ENCODE data around the gene RSPO3. TPM values are rescaled to one million over a fixed set of nuclear protein-coding genes. Genes with fewer than 3 reads are reported as not detected.

The RSPO3 gene
- total and polyA plus RNA-seq, 2 of the 4 experiments (the other 2 are of a cell fraction), result not detected

GRCh38 chr6:127119102-127120022, 891 bp downstream of the RSPO3 start:
- no peak overlapping the region for H4K91ac ChIP-seq (ENCODE audit: insufficient read depth, low read depth, low read length)
- H3K4me3 ChIP-seq (ENCODE audit: insufficient read depth, low read depth, low read length), result peak overlapping the region; percentile 53
- no peaks in the 10 kb centered on the region; the same call in 1 of the 2 replicates for H3K4me1 ChIP-seq (ENCODE audit: control insufficient read depth, insufficient read depth, low read length)
- no peak overlapping the region for H3K27ac ChIP-seq (ENCODE audit: insufficient read depth, low read length)
- no peak overlapping the region for H2BK15ac ChIP-seq (ENCODE audit: low read depth, low read length)
- POLR2A ChIA-PET (ENCODE audit: unreplicated experiment), result no interaction called here
- intact Hi-C loops (cut with micrococcal nuclease), result loop anchor here (2.0 to 10.0 kb wide), 5 partner anchors 73 to 1805 kb away; no protein-coding TSS in a partner anchor
- peak overlapping the region; percentile 71 for H3K4me2 ChIP-seq (ENCODE audit: low read depth, low read length)
- no peak overlapping the region for H3K4ac ChIP-seq (ENCODE audit: low read depth, low read length)
- in situ Hi-C loops (cut with MboI; ENCODE audit: low sequenced_read_pairs), result loop anchor here (10.0 to 25.0 kb wide), 2 partner anchors 755 to 1082 kb away; no protein-coding TSS in a partner anchor
- ATAC-seq (ENCODE audit: low read depth) (peak; percentile 12; the same call in 1 of the 2 replicates), DNase-seq (no peak)
- H3K56ac ChIP-seq (ENCODE audit: extremely low read depth, insufficient read depth, low read length), result no peak overlapping the region
- H2BK20ac ChIP-seq (ENCODE audit: low read depth, low read length), result no peak overlapping the region
- no peak overlapping the region for H2BK5ac ChIP-seq (ENCODE audit: low read depth, low read length, poor library complexity, severe bottlenecking)
- no peak overlapping the region for H2AK5ac ChIP-seq (ENCODE audit: low read depth, low read length)
- no peak overlapping the region for H3K18ac ChIP-seq (ENCODE audit: low read depth, low read length)
- no peak overlapping the region for H2BK120ac ChIP-seq (ENCODE audit: low read depth, low read length)
- WGBS, 2 experiments (ENCODE audit: extremely low coverage in 2 of 2, insufficient read length in 1 of 2), result 1% methylated on average over 51 of the region's 82 CpGs; no CpG with 5 or more reads in 1 of the 2 experiments
- no peaks in the 10 kb centered on the region for H3K79me1 ChIP-seq (ENCODE audit: low read depth in 1 of 2, low read length in 2 of 2)
- no peak for TF ChIP-seq NFE2L2 (IDR thresholded peaks at IDR 0.05; ENCODE audit: low read depth, low read length)
- no peak for TF ChIP-seq MXI1 (IDR thresholded peaks at IDR 0.05; ENCODE audit: borderline replicate concordance, low read depth, low read length)
- TF ChIP-seq POLR2A (IDR thresholded peaks at IDR 0.05; ENCODE audit: low read depth, low read length), result no peak
- TF ChIP-seq, protein P1, sequence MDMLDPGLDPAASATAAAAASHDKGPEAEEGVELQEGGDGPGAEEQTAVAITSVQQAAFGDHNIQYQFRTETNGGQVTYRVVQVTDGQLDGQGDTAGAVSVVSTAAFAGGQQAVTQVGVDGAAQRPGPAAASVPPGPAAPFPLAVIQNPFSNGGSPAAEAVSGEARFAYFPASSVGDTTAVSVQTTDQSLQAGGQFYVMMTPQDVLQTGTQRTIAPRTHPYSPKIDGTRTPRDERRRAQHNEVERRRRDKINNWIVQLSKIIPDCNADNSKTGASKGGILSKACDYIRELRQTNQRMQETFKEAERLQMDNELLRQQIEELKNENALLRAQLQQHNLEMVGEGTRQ (IDR thresholded peaks at IDR 0.05; ENCODE audit: low read depth, low read length), result no peak
- no peak for TF ChIP-seq MAZ (IDR thresholded peaks at IDR 0.05; ENCODE audit: borderline replicate concordance, low read depth, low read length)
- TF ChIP-seq BHLHE40 (IDR thresholded peaks at IDR 0.05; ENCODE audit: low read depth, low read length), result no peak
- no peak for TF ChIP-seq MAFK (IDR thresholded peaks at IDR 0.05; ENCODE audit: low read depth, low read length)
- no peak for TF ChIP-seq RFX5 (IDR thresholded peaks at IDR 0.05; ENCODE audit: low read depth, low read length)
- no peak for TF ChIP-seq SMC3 (IDR thresholded peaks at IDR 0.05; ENCODE audit: low read depth, low read length)
- peak overlapping the region; percentile 69 for H2AFZ ChIP-seq (replicated peaks; ENCODE audit: low read length, poor library complexity)
- H3K27me3 ChIP-seq (ENCODE audit: control insufficient read depth, insufficient read depth, low read length), result peaks cover 51% of the 10 kb centered on the region
- H4K20me1 ChIP-seq (ENCODE audit: insufficient read depth, low read length), result no peaks in the 10 kb centered on the region
- no peak overlapping the region for H3K23ac ChIP-seq (ENCODE audit: low read depth, low read length)
- no peak overlapping the region for H3K9ac ChIP-seq (ENCODE audit: low read depth, low read length)
- no peak overlapping the region for H4K8ac ChIP-seq (ENCODE audit: low read depth in 2 of 2, low read length in 2 of 2)
- no peak overlapping the region for H2AK9ac ChIP-seq (replicated peaks; ENCODE audit: low read depth, low read length, poor library complexity)
- no TSS peak for BruUV-seq (replicated peaks)
- CTCF ChIA-PET, result no interaction called here
- H3K36me3 ChIP-seq (ENCODE audit: control insufficient read depth, insufficient read depth, low read length), result no peaks in the 10 kb centered on the region
- H3K14ac ChIP-seq (replicated peaks; ENCODE audit: low read depth, low read length), result no peak overlapping the region
- no peaks in the 10 kb centered on the region for H3K9me1 ChIP-seq (ENCODE audit: insufficient read depth, low read length)
- H3K9me3 ChIP-seq (ENCODE audit: control insufficient read depth, insufficient read depth, low read length), result no peaks in the 10 kb centered on the region
- H4K5ac ChIP-seq (ENCODE audit: low read depth, low read length), result no peak overlapping the region
- dilution Hi-C loops (cut with HindIII; ENCODE audit: low sequenced_read_pairs, unreplicated experiment), result no loop called here

Measured in IMR-90 (cell line).